ENCODE results near the gene OR4D2. TPM values are rescaled to one million over a fixed set of nuclear protein-coding genes. Genes with fewer than 3 reads are reported as not detected.
"Not testable (repeated sequence)": the region's sequence is repeated elsewhere in the genome, so short reads cannot be mapped to it uniquely, and the experiment has no call there.

Gene OR4D2
- total and polyA plus RNA-seq, 4 donors = not detected

GRCh38 chr17:58136669-58137279 is 30.0 kb upstream of the OR4D2 start:
- WGBS, 2 donors = 28 to 39% methylated on average over 8 of the region's 8 CpGs
- Histone ChIP-seq H3K36me3 (ENCODE audit: control insufficient read depth in 4 of 4, insufficient read depth in 4 of 4, low read length in 4 of 4) (no peaks in the 10 kb centered on the region), H3K9me3 (ENCODE audit: control insufficient read depth in 4 of 4, insufficient read depth in 3 of 4, low read length in 3 of 4) (peaks cover 0 to 5% (median 0%) of the 10 kb centered on the region in 4 donors), H3K9ac (ENCODE audit: insufficient read depth in 1 of 2, low read length in 2 of 2) (no peak overlapping the region), H3K4me3 (no peak overlapping the region), H3K27me3 (ENCODE audit: control insufficient read depth in 3 of 3, insufficient read depth in 3 of 3, low read length in 2 of 3) (peaks cover 0 to 13% (median 5%) of the 10 kb centered on the region in 3 donors), H3K27ac (ENCODE audit: low read depth in 1 of 2, low read length in 1 of 2) (no peak overlapping the region), H3K4me1 (ENCODE audit: control insufficient read depth in 5 of 5, insufficient read depth in 5 of 5, low read length in 5 of 5) (no peaks in the 10 kb centered on the region)
- no peak for TF ChIP-seq CTCF (IDR thresholded peaks at IDR 0.05; ENCODE audit: control extremely low read depth, extremely low read depth)
- DNase-seq = no peak
- ATAC-seq (ENCODE audit: insufficient read depth, low FRiP score) = no peak

- DNase-seq = no peak
These were observed 25.3 kb upstream of the OR4D2 start for GRCh38 chr17:58141505-58141904.

GRCh38 chr17:58143335-58143734 is 23.4 kb upstream of the OR4D2 start:
- 80 to 89% methylated on average over 3 to 4 of the region's 4 CpGs for WGBS, 2 donors

More at GRCh38 chr17:58141505-58141904, 25.3 kb upstream of the OR4D2 start:
- Histone ChIP-seq H3K36me3 (ENCODE audit: control insufficient read depth in 4 of 4, insufficient read depth in 4 of 4, low read length in 4 of 4) (no peaks in the 10 kb centered on the region), H3K9ac (ENCODE audit: insufficient read depth in 1 of 2, low read length in 2 of 2) (no peak overlapping the region), H3K4me3 (no peak overlapping the region), H3K27ac (ENCODE audit: low read depth in 1 of 2, low read length in 1 of 2) (no peak overlapping the region), H3K9me3 (ENCODE audit: control insufficient read depth in 4 of 4, insufficient read depth in 3 of 4, low read length in 3 of 4) (peaks cover 0 to 17% (median 0%) of the 10 kb centered on the region in 4 donors), H3K4me1 (ENCODE audit: control insufficient read depth in 5 of 5, insufficient read depth in 5 of 5, low read length in 5 of 5) (no peaks in the 10 kb centered on the region), H3K27me3 (ENCODE audit: control insufficient read depth in 3 of 3, insufficient read depth in 3 of 3, low read length in 2 of 3) (peaks cover 0 to 5% (median 5%) of the 10 kb centered on the region in 3 donors)
- no peak for ATAC-seq (ENCODE audit: insufficient read depth, low FRiP score)
- 67 to 80% methylated on average over 3 to 5 of the region's 5 CpGs for WGBS, 2 donors
- no peak for TF ChIP-seq CTCF (IDR thresholded peaks at IDR 0.05; ENCODE audit: control extremely low read depth, extremely low read depth)

GRCh38 chr17:58144801-58145200 is 22.0 kb upstream of the OR4D2 start:
- ATAC-seq (ENCODE audit: insufficient read depth, low FRiP score) (no peak), DNase-seq (no peak)
- TF ChIP-seq CTCF (IDR thresholded peaks at IDR 0.05; ENCODE audit: control extremely low read depth, extremely low read depth) = no peak
- H3K36me3 ChIP-seq (ENCODE audit: control insufficient read depth in 4 of 4, insufficient read depth in 4 of 4, low read length in 4 of 4) = no peaks in the 10 kb centered on the region
- no peak overlapping the region for H3K4me3 ChIP-seq
- H3K27me3 ChIP-seq (ENCODE audit: control insufficient read depth in 3 of 3, insufficient read depth in 3 of 3, low read length in 2 of 3) = peaks cover 0 to 15% (median 5%) of the 10 kb centered on the region in 3 donors
- H3K9ac ChIP-seq (ENCODE audit: insufficient read depth in 1 of 2, low read length in 2 of 2) = no peak overlapping the region
- peaks cover 0 to 17% (median 0%) of the 10 kb centered on the region in 4 donors for H3K9me3 ChIP-seq (ENCODE audit: control insufficient read depth in 4 of 4, insufficient read depth in 3 of 4, low read length in 3 of 4)
- no peak overlapping the region for H3K27ac ChIP-seq (ENCODE audit: low read depth in 1 of 2, low read length in 1 of 2)
- 90 to 94% methylated on average over 1 of the region's 1 CpG for WGBS, 2 donors
- H3K4me1 ChIP-seq (ENCODE audit: control insufficient read depth in 5 of 5, insufficient read depth in 5 of 5, low read length in 5 of 5) = no peaks in the 10 kb centered on the region

More at GRCh38 chr17:58143335-58143734, 23.4 kb upstream of the OR4D2 start:
- not testable (repeated sequence) for H3K4me3 ChIP-seq; H3K36me3 ChIP-seq (ENCODE audit: control insufficient read depth in 4 of 4, insufficient read depth in 4 of 4, low read length in 4 of 4); H3K27ac ChIP-seq (ENCODE audit: low read depth in 1 of 2, low read length in 1 of 2); ATAC-seq (ENCODE audit: insufficient read depth, low FRiP score); H3K4me1 ChIP-seq (ENCODE audit: control insufficient read depth in 5 of 5, insufficient read depth in 5 of 5, low read length in 5 of 5); H3K27me3 ChIP-seq (ENCODE audit: control insufficient read depth in 3 of 3, insufficient read depth in 3 of 3, low read length in 2 of 3); DNase-seq; H3K9ac ChIP-seq (ENCODE audit: insufficient read depth in 1 of 2, low read length in 2 of 2)
- H3K9me3 ChIP-seq (ENCODE audit: control insufficient read depth in 4 of 4, insufficient read depth in 3 of 4, low read length in 3 of 4) = peaks cover 0 to 17% (median 0%) of the 10 kb centered on the region in 4 donors

All from lung (tissue), 12 donors.